Measurements from ENCODE around the gene BMERB1. TPM values are rescaled to one million over a fixed set of nuclear protein-coding genes. Genes with fewer than 3 reads are reported as not detected.

BMERB1 gene
- total and polyA plus RNA-seq, 2 experiments from 2014 or later: 17.3 to 28.1 TPM

- no peak for TF ChIP-seq CREB1 (CRISPR knock-in tag; IDR thresholded peaks at IDR 0.05; ENCODE audit: low read depth)
- no peak for TF ChIP-seq ZNF331 (CRISPR knock-in tag; IDR thresholded peaks at IDR 0.05; ENCODE audit: low read depth)
Observed at GRCh38 chr16:15439521-15439920, 5.1 kb downstream of the BMERB1 start (continued).

DNA sequence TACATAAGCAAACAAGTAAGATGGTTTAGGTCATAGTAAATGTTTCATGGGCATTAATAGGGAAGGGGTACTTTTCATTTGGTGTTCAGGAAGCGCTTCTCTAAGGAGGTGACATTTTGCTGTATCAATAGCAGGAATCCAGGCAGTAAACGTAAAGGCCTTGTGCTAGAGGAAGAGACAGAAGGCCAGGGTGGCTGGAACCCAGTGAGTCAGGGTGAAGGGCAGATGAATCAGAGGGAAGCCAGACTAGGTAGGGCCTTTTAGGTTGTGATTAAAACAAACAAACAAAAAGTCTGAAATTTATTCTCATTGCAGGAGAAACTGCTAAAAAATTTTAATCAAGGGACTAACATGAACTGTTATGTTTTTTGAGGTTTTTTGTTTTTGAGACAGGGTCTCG, 6.5 kb downstream of the BMERB1 start:
- no peak overlapping the region for H2AFZ ChIP-seq
- H3K27me3 Mint-ChIP-seq (ENCODE audit: insufficient read depth, low read depth, poor library complexity): peaks cover 2% of the 10 kb centered on the region
- peaks cover 6% of the 10 kb centered on the region; the same call in 2 of the 3 replicates for H3K9me3 Mint-ChIP-seq
- H3K4me2 ChIP-seq: no peak overlapping the region
- peaks cover 64% of the 10 kb centered on the region for H3K79me2 ChIP-seq (replicated peaks; ENCODE audit: insufficient read depth)
- no peak overlapping the region for H3K27ac ChIP-seq (ENCODE audit: low read depth)
- H3K4me3 Mint-ChIP-seq: no peak overlapping the region
- no peaks in the 10 kb centered on the region for H3K36me3 ChIP-seq (ENCODE audit: insufficient read depth)
- H3K27me3 ChIP-seq (ENCODE audit: insufficient read depth): peaks cover 8% of the 10 kb centered on the region
- H3K9me2 ChIP-seq (ENCODE audit: insufficient read depth): no peaks in the 10 kb centered on the region
- peaks cover 7% of the 10 kb centered on the region; the same call in 1 of the 2 replicates for H4K20me1 ChIP-seq (replicated peaks; ENCODE audit: insufficient read depth)
- H3K4me3 ChIP-seq: no peak overlapping the region
- H3F3A ChIP-seq (replicated peaks; ENCODE audit: low read depth): no peaks in the 10 kb centered on the region
- H3K27ac Mint-ChIP-seq: no peak overlapping the region
- no peak for DNase-seq (ENCODE audit: low spot score)
- ATAC-seq: no peak
- TF ChIP-seq, protein P1, sequence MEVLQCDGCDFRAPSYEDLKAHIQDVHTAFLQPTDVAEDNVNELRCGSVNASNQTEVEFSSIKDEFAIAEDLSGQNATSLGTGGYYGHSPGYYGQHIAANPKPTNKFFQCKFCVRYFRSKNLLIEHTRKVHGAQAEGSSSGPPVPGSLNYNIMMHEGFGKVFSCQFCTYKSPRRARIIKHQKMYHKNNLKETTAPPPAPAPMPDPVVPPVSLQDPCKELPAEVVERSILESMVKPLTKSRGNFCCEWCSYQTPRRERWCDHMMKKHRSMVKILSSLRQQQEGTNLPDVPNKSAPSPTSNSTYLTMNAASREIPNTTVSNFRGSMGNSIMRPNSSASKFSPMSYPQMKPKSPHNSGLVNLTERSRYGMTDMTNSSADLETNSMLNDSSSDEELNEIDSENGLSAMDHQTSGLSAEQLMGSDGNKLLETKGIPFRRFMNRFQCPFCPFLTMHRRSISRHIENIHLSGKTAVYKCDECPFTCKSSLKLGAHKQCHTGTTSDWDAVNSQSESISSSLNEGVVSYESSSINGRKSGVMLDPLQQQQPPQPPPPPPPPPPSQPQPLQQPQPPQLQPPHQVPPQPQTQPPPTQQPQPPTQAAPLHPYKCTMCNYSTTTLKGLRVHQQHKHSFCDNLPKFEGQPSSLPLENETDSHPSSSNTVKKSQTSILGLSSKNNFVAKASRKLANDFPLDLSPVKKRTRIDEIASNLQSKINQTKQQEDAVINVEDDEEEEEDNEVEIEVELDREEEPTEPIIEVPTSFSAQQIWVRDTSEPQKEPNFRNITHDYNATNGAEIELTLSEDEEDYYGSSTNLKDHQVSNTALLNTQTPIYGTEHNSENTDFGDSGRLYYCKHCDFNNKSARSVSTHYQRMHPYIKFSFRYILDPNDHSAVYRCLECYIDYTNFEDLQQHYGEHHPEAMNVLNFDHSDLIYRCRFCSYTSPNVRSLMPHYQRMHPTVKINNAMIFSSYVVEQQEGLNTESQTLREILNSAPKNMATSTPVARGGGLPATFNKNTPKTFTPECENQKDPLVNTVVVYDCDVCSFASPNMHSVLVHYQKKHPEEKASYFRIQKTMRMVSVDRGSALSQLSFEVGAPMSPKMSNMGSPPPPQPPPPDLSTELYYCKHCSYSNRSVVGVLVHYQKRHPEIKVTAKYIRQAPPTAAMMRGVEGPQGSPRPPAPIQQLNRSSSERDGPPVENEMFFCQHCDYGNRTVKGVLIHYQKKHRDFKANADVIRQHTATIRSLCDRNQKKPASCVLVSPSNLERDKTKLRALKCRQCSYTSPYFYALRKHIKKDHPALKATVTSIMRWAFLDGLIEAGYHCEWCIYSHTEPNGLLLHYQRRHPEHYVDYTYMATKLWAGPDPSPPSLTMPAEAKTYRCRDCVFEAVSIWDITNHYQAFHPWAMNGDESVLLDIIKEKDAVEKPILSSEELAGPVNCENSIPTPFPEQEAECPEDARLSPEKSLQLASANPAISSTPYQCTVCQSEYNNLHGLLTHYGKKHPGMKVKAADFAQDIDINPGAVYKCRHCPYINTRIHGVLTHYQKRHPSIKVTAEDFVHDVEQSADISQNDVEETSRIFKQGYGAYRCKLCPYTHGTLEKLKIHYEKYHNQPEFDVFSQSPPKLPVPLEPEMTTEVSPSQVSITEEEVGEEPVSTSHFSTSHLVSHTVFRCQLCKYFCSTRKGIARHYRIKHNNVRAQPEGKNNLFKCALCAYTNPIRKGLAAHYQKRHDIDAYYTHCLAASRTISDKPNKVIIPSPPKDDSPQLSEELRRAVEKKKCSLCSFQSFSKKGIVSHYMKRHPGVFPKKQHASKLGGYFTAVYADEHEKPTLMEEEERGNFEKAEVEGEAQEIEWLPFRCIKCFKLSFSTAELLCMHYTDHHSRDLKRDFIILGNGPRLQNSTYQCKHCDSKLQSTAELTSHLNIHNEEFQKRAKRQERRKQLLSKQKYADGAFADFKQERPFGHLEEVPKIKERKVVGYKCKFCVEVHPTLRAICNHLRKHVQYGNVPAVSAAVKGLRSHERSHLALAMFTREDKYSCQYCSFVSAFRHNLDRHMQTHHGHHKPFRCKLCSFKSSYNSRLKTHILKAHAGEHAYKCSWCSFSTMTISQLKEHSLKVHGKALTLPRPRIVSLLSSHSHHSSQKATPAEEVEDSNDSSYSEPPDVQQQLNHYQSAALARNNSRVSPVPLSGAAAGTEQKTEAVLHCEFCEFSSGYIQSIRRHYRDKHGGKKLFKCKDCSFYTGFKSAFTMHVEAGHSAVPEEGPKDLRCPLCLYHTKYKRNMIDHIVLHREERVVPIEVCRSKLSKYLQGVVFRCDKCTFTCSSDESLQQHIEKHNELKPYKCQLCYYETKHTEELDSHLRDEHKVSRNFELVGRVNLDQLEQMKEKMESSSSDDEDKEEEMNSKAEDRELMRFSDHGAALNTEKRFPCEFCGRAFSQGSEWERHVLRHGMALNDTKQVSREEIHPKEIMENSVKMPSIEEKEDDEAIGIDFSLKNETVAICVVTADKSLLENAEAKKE (CRISPR knock-in tag; IDR thresholded peaks at IDR 0.05): no peak
- TF ChIP-seq NANOG (IDR thresholded peaks at IDR 0.05; ENCODE audit: borderline replicate concordance): no peak
- no peak for TF ChIP-seq REST (IDR thresholded peaks at IDR 0.05; ENCODE audit: unreplicated experiment)
- no peak for TF ChIP-seq ZNF114 (CRISPR knock-in tag; IDR thresholded peaks at IDR 0.05)
- no peak for TF ChIP-seq STAT1 (IDR thresholded peaks at IDR 0.05; ENCODE audit: unreplicated experiment)
- no peak for TF ChIP-seq POLR2AphosphoS5 (IDR thresholded peaks at IDR 0.05; ENCODE audit: low read depth)
- TF ChIP-seq, protein P2, sequence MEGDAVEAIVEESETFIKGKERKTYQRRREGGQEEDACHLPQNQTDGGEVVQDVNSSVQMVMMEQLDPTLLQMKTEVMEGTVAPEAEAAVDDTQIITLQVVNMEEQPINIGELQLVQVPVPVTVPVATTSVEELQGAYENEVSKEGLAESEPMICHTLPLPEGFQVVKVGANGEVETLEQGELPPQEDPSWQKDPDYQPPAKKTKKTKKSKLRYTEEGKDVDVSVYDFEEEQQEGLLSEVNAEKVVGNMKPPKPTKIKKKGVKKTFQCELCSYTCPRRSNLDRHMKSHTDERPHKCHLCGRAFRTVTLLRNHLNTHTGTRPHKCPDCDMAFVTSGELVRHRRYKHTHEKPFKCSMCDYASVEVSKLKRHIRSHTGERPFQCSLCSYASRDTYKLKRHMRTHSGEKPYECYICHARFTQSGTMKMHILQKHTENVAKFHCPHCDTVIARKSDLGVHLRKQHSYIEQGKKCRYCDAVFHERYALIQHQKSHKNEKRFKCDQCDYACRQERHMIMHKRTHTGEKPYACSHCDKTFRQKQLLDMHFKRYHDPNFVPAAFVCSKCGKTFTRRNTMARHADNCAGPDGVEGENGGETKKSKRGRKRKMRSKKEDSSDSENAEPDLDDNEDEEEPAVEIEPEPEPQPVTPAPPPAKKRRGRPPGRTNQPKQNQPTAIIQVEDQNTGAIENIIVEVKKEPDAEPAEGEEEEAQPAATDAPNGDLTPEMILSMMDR (conservative IDR thresholded peaks at IDR 0.05; ENCODE audit: low read depth in 2 of 2): no peak
- TF ChIP-seq, protein P3, sequence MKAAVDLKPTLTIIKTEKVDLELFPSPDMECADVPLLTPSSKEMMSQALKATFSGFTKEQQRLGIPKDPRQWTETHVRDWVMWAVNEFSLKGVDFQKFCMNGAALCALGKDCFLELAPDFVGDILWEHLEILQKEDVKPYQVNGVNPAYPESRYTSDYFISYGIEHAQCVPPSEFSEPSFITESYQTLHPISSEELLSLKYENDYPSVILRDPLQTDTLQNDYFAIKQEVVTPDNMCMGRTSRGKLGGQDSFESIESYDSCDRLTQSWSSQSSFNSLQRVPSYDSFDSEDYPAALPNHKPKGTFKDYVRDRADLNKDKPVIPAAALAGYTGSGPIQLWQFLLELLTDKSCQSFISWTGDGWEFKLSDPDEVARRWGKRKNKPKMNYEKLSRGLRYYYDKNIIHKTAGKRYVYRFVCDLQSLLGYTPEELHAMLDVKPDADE (IDR thresholded peaks at IDR 0.05): no peak
- TF ChIP-seq JUNB (IDR thresholded peaks at IDR 0.05; ENCODE audit: unreplicated experiment): no peak
- H3K36me3 Mint-ChIP-seq (ENCODE audit: low read depth): peaks cover 4% of the 10 kb centered on the region; the same call in 1 of the 3 replicates
- no peaks in the 10 kb centered on the region for H3K4me1 ChIP-seq (ENCODE audit: insufficient read depth)
- H3K4me1 Mint-ChIP-seq: peaks cover under 1% of the 10 kb centered on the region
